Stimulated activated CD8-positive, alpha-beta memory T cell treated with anti-CD3 and anti-CD28 coated beads, Interleukin-4, amount 100 ng/mL, for 1 hour (primary cell): ENCODE measurements around the gene THEM4.
"Not testable (repeated sequence)": the region's sequence is repeated elsewhere in the genome, so short reads cannot be mapped to it uniquely, and the experiment has no call there.

ENCODE experiments used
- DNase-seq, 2 donors: peaks; one replicate each; pipeline ENCODE4 v3.0.0-alpha.2; 2020; ENCODE audit warnings: low read depth in 2 of 2, low spot score in 1 of 2

THEM4 gene

DNA sequence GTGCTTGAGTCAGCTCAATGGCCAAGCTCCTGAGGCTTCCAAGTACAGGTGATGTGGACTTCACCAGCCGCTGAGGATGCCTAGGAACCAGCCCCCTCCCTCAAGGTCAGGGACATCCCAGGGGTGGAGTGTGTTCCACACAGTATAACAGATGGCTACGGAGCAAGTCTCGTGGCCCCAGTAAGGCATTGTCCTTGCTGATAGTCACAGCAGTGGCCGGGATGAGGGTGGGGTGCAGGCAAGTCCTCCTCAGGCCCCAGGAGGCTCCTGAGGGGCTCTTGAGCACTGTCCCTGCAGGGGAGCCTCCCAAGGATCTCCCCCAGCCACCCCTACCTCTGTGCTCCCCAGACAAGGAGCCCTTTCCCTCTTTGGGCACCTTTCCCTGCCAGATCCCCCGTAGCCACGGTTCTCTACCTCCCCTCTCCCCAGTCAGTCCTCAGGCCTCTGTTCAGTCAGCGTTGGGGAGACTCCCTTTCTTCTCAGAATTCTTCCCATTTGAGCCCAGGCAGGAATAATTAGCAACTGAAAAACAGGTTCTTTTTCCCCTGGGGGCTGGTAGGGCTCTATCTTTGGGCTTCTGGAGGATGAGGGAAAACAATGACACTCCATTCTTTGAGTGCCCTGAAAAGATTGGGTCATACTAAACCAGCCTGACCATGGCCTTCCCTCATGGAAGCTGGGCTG, 48.7 kb downstream of the THEM4 start:
- DNase-seq: no peak

DNA sequence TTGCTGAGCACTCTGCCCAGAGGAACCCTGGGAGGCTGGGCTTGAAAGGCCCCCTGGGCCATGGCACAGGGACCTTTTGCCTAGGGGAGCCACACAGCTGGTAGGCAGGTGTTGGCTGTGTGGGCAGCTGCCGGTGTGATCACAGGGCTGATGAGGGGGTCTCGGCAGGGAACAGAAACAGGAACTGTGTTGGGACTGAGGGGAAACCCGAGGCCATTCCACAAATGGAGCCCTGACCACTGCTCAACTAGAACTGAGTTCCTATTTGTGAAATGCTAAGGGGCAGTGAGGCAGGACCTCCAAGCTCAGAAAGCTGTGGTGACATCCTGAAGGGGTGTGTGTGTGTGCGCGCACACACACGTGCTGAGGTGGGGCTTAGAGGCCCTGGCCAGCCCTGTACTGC, 49.4 kb downstream of the THEM4 start:
- no peak for DNase-seq

DNA sequence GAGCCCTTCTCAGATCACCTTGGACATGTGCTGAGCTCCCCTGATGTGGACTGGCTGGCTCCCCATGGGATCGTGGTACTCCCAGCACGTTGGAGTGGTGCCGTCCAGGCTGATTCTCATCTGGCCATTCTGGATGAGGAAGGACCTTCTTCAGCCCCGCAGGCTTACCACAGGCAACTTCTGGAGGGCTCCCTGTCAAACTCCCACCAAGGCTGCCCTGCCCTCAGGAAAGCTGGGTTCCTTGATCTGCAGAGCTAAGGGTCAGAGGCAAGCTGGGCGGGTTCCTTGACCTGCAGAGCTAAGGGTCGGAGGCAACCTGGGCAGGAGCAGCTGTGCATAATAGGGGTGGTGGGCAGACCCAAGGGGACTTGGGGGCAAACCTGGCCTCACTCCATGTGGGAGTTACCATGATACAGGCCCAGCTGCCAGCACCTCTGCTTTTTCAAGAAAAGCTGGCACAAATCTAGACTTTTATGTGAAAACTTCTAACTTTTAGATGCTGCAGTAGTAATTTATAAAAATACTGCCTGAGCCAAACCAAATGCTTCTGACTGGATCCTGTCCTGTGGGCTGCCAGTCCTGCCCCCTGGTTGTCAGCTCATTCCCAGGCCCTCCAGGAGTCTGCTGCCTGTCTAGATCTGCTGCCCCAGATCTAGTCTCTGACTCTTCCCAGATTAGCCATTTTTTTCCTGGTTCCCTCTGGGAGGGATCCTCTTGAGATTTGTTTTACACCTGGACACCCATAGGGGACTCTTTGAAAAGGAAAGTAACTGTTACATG, 50.2 kb downstream of the THEM4 start:
- DNase-seq: no peak

DNA sequence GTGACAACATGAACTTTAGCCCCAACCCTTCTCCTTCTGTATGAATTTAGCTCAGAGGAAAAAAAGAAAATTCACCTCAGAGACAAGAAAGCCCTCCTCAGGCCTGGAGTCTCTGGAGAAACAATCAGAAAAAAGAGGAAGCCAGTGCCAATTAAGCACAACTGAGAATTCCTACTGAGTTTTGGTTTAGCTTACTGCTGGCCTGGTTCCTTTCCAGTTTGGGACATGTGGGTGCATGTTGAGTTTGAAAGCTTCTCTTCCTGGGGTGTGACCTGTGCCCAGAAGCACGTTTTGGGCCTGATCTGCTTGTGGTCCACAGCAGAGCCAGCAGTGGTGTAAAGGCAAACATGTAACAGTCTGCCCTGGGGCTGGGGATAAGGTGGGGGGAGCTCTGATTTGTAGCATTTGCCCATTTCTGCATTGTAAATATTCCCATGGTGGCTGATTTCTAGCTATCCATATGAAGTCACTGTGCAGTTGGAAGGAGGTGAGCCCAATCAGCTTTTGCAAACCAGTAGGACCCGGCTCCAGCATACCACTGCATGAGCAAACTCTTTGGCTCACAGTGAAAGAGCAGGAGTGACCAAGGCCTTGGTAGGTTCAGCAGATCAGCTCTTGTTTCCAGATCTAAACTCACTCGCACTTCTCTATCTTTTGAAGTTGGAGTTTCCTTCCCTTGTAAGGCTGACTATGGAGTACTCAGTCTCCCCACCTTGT, 51.1 kb downstream of the THEM4 start:
- DNase-seq: no peak

- DNase-seq: no peak
Measured at GRCh38 chr1:151855933-151856332, 53.4 kb downstream of the THEM4 start.

DNA sequence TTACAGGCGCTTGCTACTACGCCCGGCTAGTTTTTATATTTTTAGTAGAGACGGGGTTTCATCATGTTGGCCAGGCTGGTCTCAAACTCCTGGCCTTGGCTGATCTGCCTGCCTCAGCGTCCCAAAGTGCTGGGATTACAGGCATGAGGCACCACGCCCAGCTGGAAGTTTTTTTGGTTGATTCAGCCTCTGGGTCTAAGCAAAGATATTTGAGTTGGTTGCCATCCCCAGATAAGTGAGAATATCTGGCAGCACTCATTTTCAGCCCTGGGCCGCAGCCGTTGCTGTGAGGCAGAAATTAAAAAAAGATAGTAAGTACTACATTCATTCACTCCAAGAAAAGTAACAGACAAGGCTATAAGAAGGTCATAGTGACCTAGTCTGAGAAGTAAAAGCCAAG, 53.8 kb downstream of the THEM4 start:
- not testable (repeated sequence) for DNase-seq

DNA sequence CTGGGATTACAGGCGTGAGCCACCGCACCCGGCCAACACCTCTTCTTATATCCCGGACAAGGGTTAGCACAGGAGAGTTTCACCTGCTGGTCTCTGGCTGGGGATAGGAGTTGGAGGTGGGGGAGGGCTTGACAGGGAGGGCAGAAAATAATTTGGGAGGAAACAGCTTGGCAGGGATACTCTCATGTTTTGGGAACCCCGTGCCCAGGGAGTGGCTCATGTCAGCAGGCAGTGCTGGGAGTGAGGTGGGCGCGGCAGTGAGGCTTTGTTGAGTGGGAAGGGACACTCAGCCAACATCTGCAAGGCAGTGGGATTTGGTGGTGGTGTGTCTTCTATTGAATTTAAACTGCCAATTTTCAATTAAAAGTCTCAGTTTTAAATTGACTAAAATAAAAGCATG, 54.7 kb downstream of the THEM4 start:
- DNase-seq: no peak

DNA sequence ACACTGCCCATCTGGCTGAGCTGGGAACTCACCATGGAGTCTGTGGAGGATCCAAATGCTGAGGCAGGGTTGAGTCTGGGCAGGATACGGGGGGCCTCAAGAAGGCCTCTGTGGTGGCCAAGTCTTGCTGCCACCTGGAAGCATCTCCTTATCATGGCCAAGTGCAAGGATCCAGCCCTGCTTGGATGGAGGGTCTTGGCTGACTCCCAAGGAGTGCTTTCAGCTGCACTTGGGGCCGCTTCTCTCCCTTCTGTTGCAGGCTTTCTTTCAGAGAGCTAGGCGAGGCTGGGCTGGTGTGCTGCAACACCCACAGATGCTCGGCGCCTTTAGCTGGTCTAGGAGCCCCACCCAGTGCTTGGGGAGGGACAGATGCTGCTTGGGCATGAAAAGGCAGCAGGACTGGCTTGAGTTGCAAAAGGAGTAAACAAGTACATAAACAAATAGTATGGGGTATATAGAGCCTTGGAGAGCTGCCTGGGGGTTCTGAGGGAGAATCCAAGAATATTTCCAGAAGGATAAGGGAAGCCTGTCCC, 55.8 kb downstream of the THEM4 start, which contains the start of gene THEM5:
Gene THEM5 (minus strand): TSS at position 302 of the 533 bp plus-strand sequence. CDS start 147 bp downstream, at position 155.
- DNase-seq: no peak

DNA sequence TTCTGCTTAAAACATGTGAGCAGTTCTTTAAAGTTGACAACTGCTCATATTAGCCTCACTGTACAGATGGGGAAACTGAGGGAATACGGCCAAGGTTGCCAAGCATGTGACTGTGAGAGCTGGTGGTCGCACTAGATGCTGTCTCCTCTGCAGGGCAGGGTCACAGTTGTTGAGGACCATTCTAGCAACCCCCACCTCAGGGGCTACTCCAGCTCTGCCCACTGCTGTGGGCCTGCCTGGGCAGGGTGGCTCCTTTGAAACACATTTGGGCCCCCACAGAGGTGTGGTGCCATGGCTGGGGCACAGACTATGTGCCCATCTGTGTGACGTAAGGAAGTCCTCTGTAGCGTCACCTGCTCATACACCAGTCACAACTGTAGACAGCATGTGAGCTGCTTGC, 56.6 kb downstream of the THEM4 start:
- no peak for DNase-seq

DNA sequence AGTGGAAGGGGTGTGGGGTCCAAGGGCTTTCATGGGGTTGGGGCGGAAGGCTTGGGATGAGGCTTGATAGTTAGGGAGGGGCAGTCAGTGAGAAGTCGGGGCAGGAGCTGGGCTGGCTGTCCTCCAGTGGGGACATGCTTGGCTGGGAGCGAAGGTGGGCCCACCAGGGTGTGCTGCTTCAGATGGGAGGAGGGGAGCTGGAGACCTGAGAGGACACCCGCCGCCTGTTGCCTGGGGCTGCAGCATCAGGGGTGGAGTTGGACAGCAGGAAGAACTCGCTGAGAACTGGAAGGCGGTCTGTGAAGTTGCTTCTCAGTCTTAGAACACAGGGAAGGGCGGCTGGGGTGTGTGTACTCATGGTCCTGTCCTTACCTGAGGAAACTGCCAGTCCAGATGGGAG, 57.4 kb downstream of the THEM4 start:
- no peak for DNase-seq

DNA sequence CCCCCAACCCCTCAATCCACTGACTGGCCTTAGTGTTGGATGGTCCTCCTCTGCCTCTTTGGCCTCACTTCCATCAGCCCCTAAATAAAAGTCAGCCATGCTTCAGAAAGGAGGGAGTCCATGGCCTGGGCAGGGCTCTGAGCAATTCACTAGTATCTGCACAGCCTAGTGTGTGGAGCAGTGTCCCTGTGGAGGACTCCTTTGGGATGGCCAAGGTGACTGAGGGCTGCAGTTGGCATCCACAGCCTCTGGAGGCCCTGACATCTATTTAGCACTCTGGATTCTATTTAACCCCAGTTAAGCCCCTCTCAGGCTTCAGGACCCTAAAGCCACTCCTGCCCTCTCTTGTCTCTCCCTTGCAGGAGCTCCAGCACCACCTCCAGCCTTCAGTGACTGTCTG, 59.4 kb downstream of the THEM4 start:
- DNase-seq: no peak

- no peak for DNase-seq
Measured at GRCh38 chr1:151849126-151849525, 60.2 kb downstream of the THEM4 start.

GRCh38 chr1:151847867-151848596, 61.3 kb downstream of the THEM4 start:
- DNase-seq: no peak

DNA sequence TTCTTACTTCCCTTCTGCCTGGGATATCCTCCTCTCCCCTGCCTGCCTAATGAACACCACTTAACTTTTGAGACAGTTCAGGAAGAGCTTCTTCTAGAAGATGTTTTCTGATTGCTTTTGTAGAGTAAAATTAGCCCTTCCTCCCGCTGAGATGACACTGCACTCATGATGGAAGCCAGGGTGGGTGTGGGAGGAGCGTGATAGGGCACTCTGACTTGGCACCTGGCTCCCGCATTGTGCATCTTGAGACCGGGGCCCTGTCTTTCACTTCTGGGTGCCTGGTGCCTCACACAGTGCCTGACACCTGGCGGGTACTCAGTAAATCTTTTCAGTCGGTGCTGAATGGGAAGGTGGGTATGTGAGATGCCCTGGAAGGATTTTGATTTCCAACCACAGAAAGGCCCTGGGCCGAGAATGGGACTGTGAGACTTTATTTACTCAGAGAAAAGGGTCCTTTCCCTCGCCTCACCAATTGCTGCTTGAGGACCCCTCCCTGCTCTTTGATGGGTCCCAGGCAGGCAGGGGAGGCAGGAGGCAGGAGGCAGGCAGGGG, 62.5 kb downstream of the THEM4 start:
- no peak for DNase-seq

DNA sequence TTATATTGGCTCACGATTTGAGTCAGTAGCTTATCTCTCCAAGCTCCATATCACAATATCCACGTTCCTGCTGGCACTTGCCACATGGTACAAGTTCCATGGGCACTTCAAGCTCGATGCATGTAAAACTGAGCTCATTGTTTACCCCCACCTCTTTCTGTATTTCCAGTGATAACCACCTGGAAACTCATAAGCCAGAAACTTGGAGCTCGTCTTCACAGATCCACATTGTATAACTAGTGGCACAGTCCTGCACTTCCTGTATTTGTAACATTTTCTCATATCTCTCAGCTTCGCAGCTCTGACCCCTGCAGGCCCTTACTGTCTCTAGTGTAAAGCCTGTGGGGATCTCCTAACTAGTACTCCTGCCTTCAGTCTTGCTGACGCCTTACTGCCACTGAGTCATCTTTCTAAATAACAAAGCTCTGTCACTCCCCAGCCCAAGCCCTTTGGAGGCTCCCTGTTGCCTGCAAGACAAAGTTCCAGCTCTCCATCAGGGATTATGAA, 63.2 kb downstream of the THEM4 start:
- no peak for DNase-seq

DNA sequence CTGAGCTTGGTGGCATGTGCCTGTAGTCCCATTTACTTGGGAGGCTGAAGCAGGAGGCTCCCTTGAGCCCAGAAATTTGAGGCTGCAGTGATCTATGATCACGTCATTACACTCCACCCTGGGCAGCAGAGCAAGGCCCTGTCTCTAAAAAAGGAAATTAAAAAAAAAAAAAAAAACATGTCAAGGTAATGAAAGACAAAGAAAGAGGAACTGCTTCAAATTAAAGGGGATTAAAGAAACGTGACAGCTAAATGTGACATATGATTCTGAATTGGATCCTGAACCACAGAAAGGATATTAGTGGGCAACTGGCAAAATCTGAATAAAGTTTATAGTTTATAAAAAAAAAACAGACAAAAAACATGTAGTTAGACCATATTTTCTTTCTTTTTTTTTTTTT, 65.9 kb downstream of the THEM4 start:
- no peak for DNase-seq

DNA sequence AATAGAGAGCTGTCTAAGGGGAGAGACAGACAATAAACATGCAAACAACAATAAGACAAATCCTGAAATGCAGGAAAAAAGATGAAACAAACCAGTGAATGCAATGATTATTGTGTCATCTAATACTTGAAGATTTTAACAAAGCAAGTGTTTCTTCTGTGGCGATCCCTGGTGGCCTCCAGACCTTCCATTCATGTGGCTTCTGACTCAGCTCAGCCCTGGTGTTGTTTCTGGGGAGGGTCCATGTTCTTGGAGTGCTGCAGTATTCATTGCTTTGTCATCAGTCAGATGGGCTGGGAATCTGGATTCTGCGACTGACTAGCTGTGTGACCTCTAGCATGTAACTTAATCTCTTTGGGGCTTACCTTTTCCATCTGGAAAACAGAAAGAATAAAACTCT, 68.2 kb downstream of the THEM4 start:
- no peak for DNase-seq

DNA sequence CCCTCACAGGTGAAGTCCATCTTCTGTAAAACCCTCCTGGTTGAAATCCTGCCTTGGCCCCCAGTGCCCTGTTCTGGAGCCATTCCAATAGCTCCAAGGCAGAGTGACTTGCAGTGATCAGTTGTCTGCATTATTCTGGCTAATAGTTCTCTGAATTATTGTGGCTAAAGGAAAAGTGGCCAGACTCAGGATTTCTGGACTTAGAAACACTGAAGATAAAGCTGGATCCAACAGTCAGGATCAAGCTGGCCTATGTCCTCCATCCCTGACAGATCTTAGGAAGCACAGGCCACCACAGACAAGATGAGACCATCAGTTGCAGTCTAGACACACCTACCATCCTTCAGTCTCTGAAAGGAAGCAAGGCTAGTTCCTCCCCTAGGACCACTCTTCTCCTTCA, 68.9 kb downstream of the THEM4 start:
- no peak for DNase-seq

- DNase-seq: peak in 1 of 2 donors; percentile 40
Measured at GRCh38 chr1:151839457-151840403, 69.6 kb downstream of the THEM4 start, which contains the start of gene C2CD4D. Gene C2CD4D, minus strand, starts transcription at chr1:151839820. Its CDS starts 831 bp downstream, at chr1:151838989.
